C4-2B (cell line): ENCODE results near the gene TAS1R1.

Source experiments
- ZFX ChIP-seq: fragments of 450-650 bp; IDR thresholded peaks from 2 replicates; pipeline ENCODE4 v1.6.1; 2017
- TF ChIP-seq, protein P1 (sequence below): fragments of 450-650 bp; conservative IDR thresholded peaks from 2 replicates; pipeline ENCODE4 v1.5.1; 2017; ENCODE audit warnings: mild to moderate bottlenecking

DNA sequence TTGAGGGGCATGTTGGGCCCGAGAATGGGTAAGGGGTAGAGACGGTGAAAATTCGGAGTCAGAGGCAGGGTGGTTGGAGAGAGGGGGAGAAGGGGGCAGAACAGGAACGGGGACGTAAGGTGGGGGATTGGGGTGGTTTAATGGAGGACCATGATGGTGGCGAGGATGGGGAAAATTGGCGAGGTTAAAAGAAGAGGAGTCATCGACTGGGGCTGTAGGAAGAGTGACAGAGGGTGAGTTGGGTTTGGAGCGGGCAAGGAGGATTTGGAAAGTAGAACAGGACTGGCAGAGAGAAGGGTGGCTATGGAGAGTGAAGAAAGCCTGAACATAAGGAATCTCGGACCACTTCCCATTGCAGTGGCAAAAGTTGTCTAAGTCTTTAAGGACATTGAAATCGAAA lies 13.9 kb downstream of the TAS1R1 start:
- TF ChIP-seq, protein P1, sequence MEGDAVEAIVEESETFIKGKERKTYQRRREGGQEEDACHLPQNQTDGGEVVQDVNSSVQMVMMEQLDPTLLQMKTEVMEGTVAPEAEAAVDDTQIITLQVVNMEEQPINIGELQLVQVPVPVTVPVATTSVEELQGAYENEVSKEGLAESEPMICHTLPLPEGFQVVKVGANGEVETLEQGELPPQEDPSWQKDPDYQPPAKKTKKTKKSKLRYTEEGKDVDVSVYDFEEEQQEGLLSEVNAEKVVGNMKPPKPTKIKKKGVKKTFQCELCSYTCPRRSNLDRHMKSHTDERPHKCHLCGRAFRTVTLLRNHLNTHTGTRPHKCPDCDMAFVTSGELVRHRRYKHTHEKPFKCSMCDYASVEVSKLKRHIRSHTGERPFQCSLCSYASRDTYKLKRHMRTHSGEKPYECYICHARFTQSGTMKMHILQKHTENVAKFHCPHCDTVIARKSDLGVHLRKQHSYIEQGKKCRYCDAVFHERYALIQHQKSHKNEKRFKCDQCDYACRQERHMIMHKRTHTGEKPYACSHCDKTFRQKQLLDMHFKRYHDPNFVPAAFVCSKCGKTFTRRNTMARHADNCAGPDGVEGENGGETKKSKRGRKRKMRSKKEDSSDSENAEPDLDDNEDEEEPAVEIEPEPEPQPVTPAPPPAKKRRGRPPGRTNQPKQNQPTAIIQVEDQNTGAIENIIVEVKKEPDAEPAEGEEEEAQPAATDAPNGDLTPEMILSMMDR, result no peak
- no peak for TF ChIP-seq ZFX
